Measurements from ENCODE around the gene TOGARAM1. TPM values are rescaled to one million over a fixed set of nuclear protein-coding genes. Genes with fewer than 3 reads are reported as not detected.

Gene TOGARAM1
- total RNA-seq, 4 donors from 2014 or later, result 13.5 to 23.6 (median 17.9) TPM

GRCh38 chr14:44951051-44951450, 10.9 kb upstream of the TOGARAM1 start:
- intact Hi-C loops (cut with DNase I; ENCODE audit: low total_unique reads) (no loop called here), in situ Hi-C loops (cut with MboI; ENCODE audit: low pct_ligation_motif_present in 1 of 4, low pct_unique_long_range_greater_than_20kb in 1 of 4, low sequenced_read_pairs in 3 of 4) (no loop called here)
- WGBS, 2 donors (ENCODE audit: low coverage in 1 of 2), result 94 to 96% methylated on average over 2 of the region's 2 CpGs
- Histone ChIP-seq H3K4me1 (peaks cover 0 to 9% (median 0%) of the 10 kb centered on the region in 4 donors), H3K4me3 (no peak overlapping the region), H3K36me3 (peaks cover 0 to 2% (median 0%) of the 10 kb centered on the region in 4 donors), H3K9me3 (no peaks in the 10 kb centered on the region), H3K27ac (no peak overlapping the region), H3K27me3 (no peaks in the 10 kb centered on the region)
- no peak for TF ChIP-seq POLR2A (IDR thresholded peaks at IDR 0.05)
- TF ChIP-seq, protein P1, sequence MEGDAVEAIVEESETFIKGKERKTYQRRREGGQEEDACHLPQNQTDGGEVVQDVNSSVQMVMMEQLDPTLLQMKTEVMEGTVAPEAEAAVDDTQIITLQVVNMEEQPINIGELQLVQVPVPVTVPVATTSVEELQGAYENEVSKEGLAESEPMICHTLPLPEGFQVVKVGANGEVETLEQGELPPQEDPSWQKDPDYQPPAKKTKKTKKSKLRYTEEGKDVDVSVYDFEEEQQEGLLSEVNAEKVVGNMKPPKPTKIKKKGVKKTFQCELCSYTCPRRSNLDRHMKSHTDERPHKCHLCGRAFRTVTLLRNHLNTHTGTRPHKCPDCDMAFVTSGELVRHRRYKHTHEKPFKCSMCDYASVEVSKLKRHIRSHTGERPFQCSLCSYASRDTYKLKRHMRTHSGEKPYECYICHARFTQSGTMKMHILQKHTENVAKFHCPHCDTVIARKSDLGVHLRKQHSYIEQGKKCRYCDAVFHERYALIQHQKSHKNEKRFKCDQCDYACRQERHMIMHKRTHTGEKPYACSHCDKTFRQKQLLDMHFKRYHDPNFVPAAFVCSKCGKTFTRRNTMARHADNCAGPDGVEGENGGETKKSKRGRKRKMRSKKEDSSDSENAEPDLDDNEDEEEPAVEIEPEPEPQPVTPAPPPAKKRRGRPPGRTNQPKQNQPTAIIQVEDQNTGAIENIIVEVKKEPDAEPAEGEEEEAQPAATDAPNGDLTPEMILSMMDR (IDR thresholded peaks at IDR 0.05), result no peak
- TF ChIP-seq EP300 (IDR thresholded peaks at IDR 0.05; ENCODE audit: low read depth), result no peak
- no peak for TF ChIP-seq POLR2AphosphoS5 (IDR thresholded peaks at IDR 0.05)
- no peak for DNase-seq

- TF ChIP-seq, protein P1 (IDR thresholded peaks at IDR 0.05), result no peak
- TF ChIP-seq POLR2AphosphoS5 (IDR thresholded peaks at IDR 0.05) (no peak), POLR2A (IDR thresholded peaks at IDR 0.05) (no peak), EP300 (IDR thresholded peaks at IDR 0.05; ENCODE audit: low read depth) (no peak)
- 83 to 85% methylated on average over 3 to 4 of the region's 4 CpGs for WGBS, 2 donors (ENCODE audit: low coverage in 1 of 2)
- in situ Hi-C loops (cut with MboI; ENCODE audit: low pct_ligation_motif_present in 1 of 4, low pct_unique_long_range_greater_than_20kb in 1 of 4, low sequenced_read_pairs in 3 of 4), result no loop called here
Observed at GRCh38 chr14:44952391-44953110, 9.4 kb upstream of the TOGARAM1 start.

DNA sequence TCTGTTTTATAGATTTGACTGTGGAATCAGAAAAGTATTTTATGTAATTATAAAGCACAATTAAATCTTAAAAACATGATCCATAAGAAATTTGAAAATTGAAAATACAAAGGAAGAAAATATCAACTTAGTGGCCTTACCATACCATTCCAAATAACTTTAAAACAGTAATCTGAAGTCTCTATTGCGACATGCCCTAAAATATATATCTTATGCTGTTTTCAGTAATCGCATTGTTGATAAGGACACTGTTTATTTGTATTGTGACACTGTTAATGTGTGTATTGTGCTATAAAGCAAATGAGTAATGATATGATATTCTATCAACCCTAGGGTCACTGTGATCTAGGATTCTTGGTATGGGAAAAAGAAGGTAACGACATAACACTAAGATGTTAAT, 7.2 kb upstream of the TOGARAM1 start:
- no peak for DNase-seq
- in situ Hi-C loops (cut with MboI; ENCODE audit: low pct_ligation_motif_present in 1 of 4, low pct_unique_long_range_greater_than_20kb in 1 of 4, low sequenced_read_pairs in 3 of 4), result no loop called here

More at GRCh38 chr14:44952391-44953110, 9.4 kb upstream of the TOGARAM1 start:
- intact Hi-C loops (cut with DNase I; ENCODE audit: low total_unique reads), result no loop called here
- H3K36me3 ChIP-seq, result peaks cover 0 to 2% (median 0%) of the 10 kb centered on the region in 4 donors
- H3K4me1 ChIP-seq, result peaks cover 0 to 10% (median 0%) of the 10 kb centered on the region in 4 donors
- H3K9me3 ChIP-seq, result no peaks in the 10 kb centered on the region
- DNase-seq, result no peak
- H3K4me3 ChIP-seq, result no peak overlapping the region
- H3K27ac ChIP-seq, result no peak overlapping the region
- H3K27me3 ChIP-seq, result no peaks in the 10 kb centered on the region

DNA sequence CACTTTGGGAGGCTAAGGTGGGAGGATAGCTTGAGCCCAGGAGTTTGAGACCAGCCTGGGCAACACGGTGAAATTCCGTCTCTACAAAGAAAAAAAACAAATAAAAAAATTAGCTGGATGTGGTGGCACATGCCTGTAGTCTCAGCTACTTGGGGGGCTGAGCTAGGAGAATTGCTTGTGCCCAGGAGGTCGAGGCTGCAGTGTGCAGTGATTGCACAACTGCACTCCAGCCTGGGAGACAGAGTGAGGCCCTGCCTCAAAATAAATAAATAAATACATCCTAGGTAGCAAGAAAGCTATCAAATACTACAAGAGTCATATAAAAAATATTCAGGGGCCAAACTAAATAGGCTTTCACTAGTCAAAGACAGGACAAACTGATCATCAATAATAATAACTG, 6.5 kb upstream of the TOGARAM1 start:
- no peak overlapping the region for H3K27ac ChIP-seq
- intact Hi-C loops (cut with DNase I; ENCODE audit: low total_unique reads), result no loop called here
- DNase-seq, result no peak
- TF ChIP-seq EP300 (IDR thresholded peaks at IDR 0.05; ENCODE audit: low read depth) (no peak), POLR2A (IDR thresholded peaks at IDR 0.05) (no peak), POLR2AphosphoS5 (IDR thresholded peaks at IDR 0.05) (no peak)
- TF ChIP-seq, protein P1 (IDR thresholded peaks at IDR 0.05), result no peak
- no peaks in the 10 kb centered on the region for H3K36me3 ChIP-seq
- in situ Hi-C loops (cut with MboI; ENCODE audit: low pct_ligation_motif_present in 1 of 4, low pct_unique_long_range_greater_than_20kb in 1 of 4, low sequenced_read_pairs in 3 of 4), result no loop called here
- H3K4me3 ChIP-seq, result no peak overlapping the region
- no peaks in the 10 kb centered on the region for H3K9me3 ChIP-seq
- H3K4me1 ChIP-seq, result peaks cover 12 to 40% (median 15%) of the 10 kb centered on the region in 4 donors
- no peaks in the 10 kb centered on the region for H3K27me3 ChIP-seq
- WGBS, 2 donors (ENCODE audit: low coverage in 1 of 2), result 77% methylated on average over 3 of the region's 3 CpGs; no CpG with 5 or more reads in 1 of the 2 donors

More for the DNA sequence above, 7.2 kb upstream of the TOGARAM1 start:
- TF ChIP-seq POLR2AphosphoS5 (IDR thresholded peaks at IDR 0.05) (no peak), EP300 (IDR thresholded peaks at IDR 0.05; ENCODE audit: low read depth) (no peak), POLR2A (IDR thresholded peaks at IDR 0.05) (no peak)
- TF ChIP-seq, protein P1 (IDR thresholded peaks at IDR 0.05), result no peak
- no peaks in the 10 kb centered on the region for H3K27me3 ChIP-seq
- no peak overlapping the region for H3K27ac ChIP-seq
- intact Hi-C loops (cut with DNase I; ENCODE audit: low total_unique reads), result no loop called here
- 93 to 100% methylated on average over 3 of the region's 3 CpGs for WGBS, 2 donors (ENCODE audit: low coverage in 1 of 2)
- H3K36me3 ChIP-seq, result no peaks in the 10 kb centered on the region
- peaks cover 4 to 32% (median 7%) of the 10 kb centered on the region in 4 donors for H3K4me1 ChIP-seq
- H3K4me3 ChIP-seq, result no peak overlapping the region
- H3K9me3 ChIP-seq, result no peaks in the 10 kb centered on the region
